GM19468 (cell line): ENCODE results near the gene ANO2.

Experiments used
- ATAC-seq: cut with Tn5 transposase; IDR thresholded peaks from one replicate; pipeline ENCODE4 v1.9.1; 2021; ENCODE audit warnings: mild to moderate bottlenecking, moderate library complexity, moderate number of reproducible peaks; ENCODE audit not compliant: unreplicated experiment; ENCODE audit errors: extremely low read depth

ANO2 gene

GRCh38 chr12:5945071-5946008 lies at the start of gene ANO2:
Gene ANO2, minus strand, starts transcription at chr12:5945259. Its CDS starts 42 bp downstream, at chr12:5945217.
- ATAC-seq: no peak

GRCh38 chr12:5989621-5990020 lies 44.6 kb upstream of the ANO2 start:
- ATAC-seq: no peak

- ATAC-seq: no peak
Observed at GRCh38 chr12:5988659-5989116, 43.6 kb upstream of the ANO2 start.

GRCh38 chr12:5988088-5988487 lies 43.0 kb upstream of the ANO2 start:
- ATAC-seq: no peak

GRCh38 chr12:5987573-5987972 lies 42.5 kb upstream of the ANO2 start:
- no peak for ATAC-seq

- no peak for ATAC-seq
Observed at GRCh38 chr12:5985471-5985870, 40.4 kb upstream of the ANO2 start.

GRCh38 chr12:5984873-5985272 lies 39.8 kb upstream of the ANO2 start:
- ATAC-seq: no peak

GRCh38 chr12:5982106-5982505 lies 37.0 kb upstream of the ANO2 start:
- ATAC-seq: no peak

GRCh38 chr12:5977556-5977955 lies 32.5 kb upstream of the ANO2 start:
- ATAC-seq: no peak

GRCh38 chr12:5976711-5977110 lies 31.7 kb upstream of the ANO2 start:
- ATAC-seq: no peak

GRCh38 chr12:5976196-5976595 lies 31.1 kb upstream of the ANO2 start:
- ATAC-seq: no peak

- ATAC-seq: no peak
Observed at GRCh38 chr12:5973461-5974115, 28.5 kb upstream of the ANO2 start.

- no peak for ATAC-seq
Observed at GRCh38 chr12:5972387-5972786, 27.3 kb upstream of the ANO2 start.

- ATAC-seq: no peak
Observed at GRCh38 chr12:5971194-5971850, 26.3 kb upstream of the ANO2 start.

GRCh38 chr12:5969974-5970690 lies 25.1 kb upstream of the ANO2 start:
- no peak for ATAC-seq

- ATAC-seq: no peak
Observed at GRCh38 chr12:5969156-5969973, 24.3 kb upstream of the ANO2 start.

- ATAC-seq: no peak
Observed at GRCh38 chr12:5967645-5968415, 22.8 kb upstream of the ANO2 start.

GRCh38 chr12:5966486-5967095 lies 21.5 kb upstream of the ANO2 start:
- ATAC-seq: no peak
